Duodenal mucosa (tissue), 2 donors: ENCODE measurements around the gene LENEP.

Source experiments
- H3K27ac ChIP-seq: one replicate; pipeline ENCODE4 v1.7.0; 2013; ENCODE audit warnings: low read depth, low read length
- H3K27me3 ChIP-seq, 2 donors: one replicate each; pipeline ENCODE4 v1.7.0; 2013; ENCODE audit warnings: low read length in 2 of 2, control low read depth in 1 of 2; ENCODE audit not compliant: insufficient read depth in 2 of 2, control insufficient read depth in 1 of 2
- H3K36me3 ChIP-seq, 2 donors: one replicate each; pipeline ENCODE4 v1.7.0; 2013; ENCODE audit warnings: low read length in 2 of 2, control low read depth in 1 of 2; ENCODE audit not compliant: insufficient read depth in 2 of 2, control insufficient read depth in 1 of 2
- H3K4me1 ChIP-seq, 2 donors: one replicate each; pipeline ENCODE4 v1.7.0; 2013; ENCODE audit warnings: low read length in 2 of 2, control low read depth in 1 of 2; ENCODE audit not compliant: insufficient read depth in 2 of 2, control insufficient read depth in 1 of 2
- H3K4me3 ChIP-seq, 2 donors: one replicate each; pipeline ENCODE4 v1.7.0; 2013; ENCODE audit warnings: low read length in 2 of 2, low read depth in 1 of 2
- H3K9ac ChIP-seq, 2 donors: one replicate each; pipeline ENCODE4 v1.7.0; 2013; ENCODE audit warnings: low read length in 2 of 2, low read depth in 1 of 2
- H3K9me3 ChIP-seq, 2 donors: one replicate each; pipeline ENCODE4 v1.7.0; 2013; ENCODE audit warnings: low read length in 2 of 2, control low read depth in 1 of 2; ENCODE audit not compliant: control insufficient read depth in 1 of 2

The LENEP gene

GRCh38 chr1:155037851-155038441 lies 44.6 kb downstream of the LENEP start:
- H3K27ac ChIP-seq: no peak overlapping the region
- no peaks in the 10 kb centered on the region for H3K27me3 ChIP-seq
- H3K9ac ChIP-seq: no peak overlapping the region
- H3K36me3 ChIP-seq: no peaks in the 10 kb centered on the region
- H3K4me3 ChIP-seq: no peak overlapping the region
- no peaks in the 10 kb centered on the region for H3K9me3 ChIP-seq
- H3K4me1 ChIP-seq: peaks cover 19 to 24% of the 10 kb centered on the region in 2 donors

GRCh38 chr1:155038602-155039307 lies 45.4 kb downstream of the LENEP start:
- Histone ChIP-seq H3K4me1 (peaks cover 26 to 30% of the 10 kb centered on the region in 2 donors), H3K9me3 (no peaks in the 10 kb centered on the region), H3K36me3 (no peaks in the 10 kb centered on the region), H3K4me3 (no peak overlapping the region), H3K27me3 (no peaks in the 10 kb centered on the region), H3K9ac (peak overlapping the region; percentile 0 to 25), H3K27ac (no peak overlapping the region)

GRCh38 chr1:155039308-155039669 lies 45.9 kb downstream of the LENEP start:
- no peaks in the 10 kb centered on the region for H3K36me3 ChIP-seq
- peak overlapping the region in 1 of 2 donors; percentile 25 for H3K9ac ChIP-seq
- no peak overlapping the region for H3K4me3 ChIP-seq
- H3K4me1 ChIP-seq: peaks cover 31 to 35% of the 10 kb centered on the region in 2 donors
- H3K27me3 ChIP-seq: no peaks in the 10 kb centered on the region
- H3K9me3 ChIP-seq: no peaks in the 10 kb centered on the region
- H3K27ac ChIP-seq: no peak overlapping the region

DNA sequence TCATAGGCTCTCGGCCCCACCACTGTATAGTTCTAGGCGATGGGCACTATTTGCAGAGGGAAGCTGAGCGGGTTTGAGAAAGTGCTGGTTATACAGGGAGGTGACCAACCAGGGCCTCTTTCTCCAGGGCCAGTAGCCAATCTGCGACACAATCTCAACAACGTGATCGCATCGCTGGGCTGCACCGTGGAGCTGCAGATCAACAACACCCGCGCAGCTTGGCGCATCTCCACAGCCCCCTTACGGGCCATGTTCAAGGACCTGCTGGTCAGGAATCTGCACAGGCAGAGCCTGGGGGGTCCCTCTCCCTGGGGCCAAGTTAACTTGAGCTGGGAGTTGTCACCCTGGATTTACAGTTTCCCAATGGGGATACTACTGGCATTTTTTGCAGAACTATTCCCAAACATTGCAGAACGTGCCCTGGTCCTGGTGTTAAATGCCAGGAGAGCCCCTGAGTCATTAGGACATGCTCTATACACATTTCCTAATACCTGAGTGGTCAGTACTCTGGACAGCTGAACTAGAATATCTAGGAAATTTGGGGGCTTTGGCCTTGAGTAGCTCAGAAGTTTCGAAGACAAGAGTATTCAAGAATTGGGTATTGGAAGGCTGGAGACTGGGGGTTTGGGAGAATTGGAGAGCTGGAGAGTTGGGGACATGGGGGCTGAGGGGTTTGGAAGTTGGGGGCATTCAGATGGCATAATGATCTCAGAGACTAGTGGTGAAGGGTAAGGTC lies 47.1 kb downstream of the LENEP start:
- H3K4me1 ChIP-seq: peaks cover 37 to 47% of the 10 kb centered on the region in 2 donors
- H3K36me3 ChIP-seq: no peaks in the 10 kb centered on the region
- H3K27ac ChIP-seq: no peak overlapping the region
- no peak overlapping the region for H3K9ac ChIP-seq
- no peak overlapping the region for H3K4me3 ChIP-seq
- H3K27me3 ChIP-seq: no peaks in the 10 kb centered on the region
- H3K9me3 ChIP-seq: no peaks in the 10 kb centered on the region

- Histone ChIP-seq H3K27me3 (no peaks in the 10 kb centered on the region), H3K27ac (peak overlapping the region; percentile 67), H3K4me1 (peaks cover 37 to 44% of the 10 kb centered on the region in 2 donors), H3K36me3 (no peaks in the 10 kb centered on the region), H3K9me3 (no peaks in the 10 kb centered on the region), H3K4me3 (peak overlapping the region in 1 of 2 donors; percentile 7), H3K9ac (peak overlapping the region; percentile 48 to 64)
Observed at GRCh38 chr1:155042789-155043188, 49.4 kb downstream of the LENEP start.

DNA sequence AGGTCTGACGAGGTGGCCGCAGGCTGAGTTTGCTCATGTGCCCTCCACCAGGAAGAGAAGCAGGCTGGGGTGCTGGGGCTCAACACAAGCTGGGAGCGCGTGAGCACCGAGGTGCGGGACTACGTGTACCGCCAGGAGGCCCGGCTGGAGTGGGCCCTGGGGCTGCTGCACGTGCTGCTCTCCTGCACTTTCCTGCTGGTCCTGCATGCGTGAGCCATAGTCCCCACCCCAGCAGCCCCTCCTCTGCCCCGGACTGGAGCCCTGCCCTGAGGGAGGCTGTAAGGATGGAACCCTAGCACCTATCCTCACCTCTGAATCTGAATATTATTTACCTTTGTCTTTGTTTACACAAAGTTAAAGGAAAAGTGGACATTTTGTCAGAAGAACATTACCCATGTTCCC lies 49.9 kb downstream of the LENEP start:
- H3K9me3 ChIP-seq: no peaks in the 10 kb centered on the region
- H3K27ac ChIP-seq: peak overlapping the region; percentile 67
- no peaks in the 10 kb centered on the region for H3K27me3 ChIP-seq
- H3K9ac ChIP-seq: peak overlapping the region; percentile 48 to 64
- H3K36me3 ChIP-seq: no peaks in the 10 kb centered on the region
- peak overlapping the region in 1 of 2 donors; percentile 7 for H3K4me3 ChIP-seq
- peaks cover 33 to 39% of the 10 kb centered on the region in 2 donors for H3K4me1 ChIP-seq

DNA sequence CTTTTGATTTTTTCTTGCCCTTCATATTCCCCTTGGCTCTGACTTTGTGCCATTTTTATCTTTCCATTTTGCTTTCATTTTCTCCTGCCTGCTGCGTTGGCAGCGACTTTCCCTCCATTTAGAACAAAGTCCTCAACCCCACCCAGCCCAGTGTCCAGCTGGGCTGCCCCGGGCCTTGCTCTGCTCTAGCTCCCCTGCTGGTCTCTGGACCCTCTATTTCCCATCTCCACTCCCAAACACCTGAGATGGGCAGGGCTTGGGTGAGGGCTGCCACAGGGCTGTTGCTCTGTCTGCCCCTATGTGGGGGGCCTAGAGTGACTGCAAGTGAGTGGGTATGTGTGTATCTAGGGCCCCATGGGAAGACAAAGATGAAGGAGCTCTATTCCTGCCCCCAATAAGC lies 50.4 kb downstream of the LENEP start:
- peak overlapping the region; percentile 67 for H3K27ac ChIP-seq
- no peaks in the 10 kb centered on the region for H3K9me3 ChIP-seq
- peak overlapping the region in 1 of 2 donors; percentile 19 for H3K4me3 ChIP-seq
- no peaks in the 10 kb centered on the region for H3K36me3 ChIP-seq
- H3K4me1 ChIP-seq: peaks cover 32 to 34% of the 10 kb centered on the region in 2 donors
- H3K9ac ChIP-seq: peak overlapping the region; percentile 0 to 64
- no peaks in the 10 kb centered on the region for H3K27me3 ChIP-seq
